Measurements from ENCODE around the gene ACSS3.

ACSS3 gene

DNA sequence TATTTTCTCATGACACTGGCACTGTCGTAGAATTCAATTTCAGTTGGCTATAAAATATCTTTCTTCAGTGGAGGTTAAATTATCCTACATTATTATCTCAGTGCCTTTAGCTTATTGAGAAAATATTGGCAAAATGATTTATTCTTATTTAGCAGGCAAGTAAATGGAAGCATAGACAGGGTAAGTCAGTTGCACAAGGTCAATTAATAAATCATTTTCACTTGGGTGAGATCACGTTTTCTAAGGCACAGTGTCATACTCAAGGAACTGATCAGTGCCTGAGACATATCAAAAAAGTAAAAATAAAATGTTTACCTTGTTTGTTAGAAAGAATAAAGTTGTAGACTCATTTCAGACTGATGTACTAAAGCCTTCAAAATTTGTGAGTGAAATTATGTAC lies 95.0 kb downstream of the ACSS3 start:
- H3K9ac ChIP-seq (ENCODE audit: low read length) = no peak overlapping the region
- no peaks in the 10 kb centered on the region for H3K79me1 ChIP-seq (ENCODE audit: low read length)
- no peak overlapping the region for H3K4me2 ChIP-seq (ENCODE audit: low read length)
- no peak for DNase-seq
- H2BK12ac ChIP-seq (ENCODE audit: low read length) = no peak overlapping the region
- H4K91ac ChIP-seq (ENCODE audit: low read depth, low read length) = no peak overlapping the region
- H3K4me3 ChIP-seq (ENCODE audit: low read depth, low read length) = no peak overlapping the region
- H3K23ac ChIP-seq (ENCODE audit: low read length) = no peak overlapping the region
- no peak overlapping the region for H4K12ac ChIP-seq (ENCODE audit: low read depth, low read length)
- H2AFZ ChIP-seq (ENCODE audit: insufficient read depth, low read length, poor library complexity) = no peak overlapping the region
- no peak overlapping the region for H3K4ac ChIP-seq (ENCODE audit: low read depth, low read length)
- no peaks in the 10 kb centered on the region for H3K9me3 ChIP-seq (ENCODE audit: insufficient read depth, low read depth, low read length)
- H3K18ac ChIP-seq (ENCODE audit: low read length) = no peak overlapping the region
- H2BK120ac ChIP-seq (ENCODE audit: insufficient read depth, low read length, poor library complexity) = no peak overlapping the region
- no peak overlapping the region for H4K8ac ChIP-seq (ENCODE audit: low read depth, low read length)
- H3K27me3 ChIP-seq (ENCODE audit: insufficient read depth, low read length) = no peaks in the 10 kb centered on the region
- H2BK5ac ChIP-seq (ENCODE audit: low read depth, low read length, poor library complexity) = no peak overlapping the region
- no peaks in the 10 kb centered on the region for H3K36me3 ChIP-seq (ENCODE audit: control insufficient read depth in 1 of 2, insufficient read depth in 2 of 2, low read length in 2 of 2)
- H3K27ac ChIP-seq (ENCODE audit: low read depth, low read length) = no peak overlapping the region
- H3K79me2 ChIP-seq (ENCODE audit: control insufficient read depth, insufficient read depth, low read length, poor library complexity) = no peaks in the 10 kb centered on the region
- no peak overlapping the region for H3K14ac ChIP-seq (ENCODE audit: low read length)
- H2AK5ac ChIP-seq (ENCODE audit: low read length) = no peak overlapping the region
- H3K4me1 ChIP-seq (ENCODE audit: control insufficient read depth in 1 of 2, insufficient read depth in 2 of 2, low read length in 2 of 2) = no peaks in the 10 kb centered on the region
- no CpG with 5 or more reads among the region's 2 CpGs for WGBS (ENCODE audit: extremely low coverage, insufficient coverage, insufficient read length)

DNA sequence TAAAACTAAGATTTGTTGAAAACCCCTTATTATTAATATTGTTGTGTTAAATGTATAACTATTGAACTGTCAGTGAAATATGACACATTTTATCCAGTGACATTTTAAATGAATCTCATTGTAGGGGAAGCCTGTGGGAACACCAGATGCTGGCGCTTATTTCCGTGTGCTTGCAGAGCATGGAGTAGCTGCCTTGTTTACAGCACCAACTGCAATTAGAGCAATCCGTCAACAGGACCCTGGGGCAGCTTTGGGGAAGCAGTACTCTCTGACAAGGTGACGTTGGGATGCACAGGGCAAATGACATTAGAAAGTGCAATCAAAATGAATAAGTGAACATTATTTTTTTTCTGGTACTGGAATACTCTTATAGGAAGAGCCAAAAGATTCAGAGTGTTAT lies 96.8 kb downstream of the ACSS3 start:
- Histone ChIP-seq H2AFZ (ENCODE audit: insufficient read depth, low read length, poor library complexity) (no peak overlapping the region), H3K18ac (ENCODE audit: low read length) (no peak overlapping the region), H2BK5ac (ENCODE audit: low read depth, low read length, poor library complexity) (no peak overlapping the region), H4K8ac (ENCODE audit: low read depth, low read length) (no peak overlapping the region), H3K4me2 (ENCODE audit: low read length) (no peak overlapping the region), H3K4ac (ENCODE audit: low read depth, low read length) (no peak overlapping the region), H3K9me3 (ENCODE audit: insufficient read depth, low read depth, low read length) (no peaks in the 10 kb centered on the region), H3K4me1 (ENCODE audit: control insufficient read depth in 1 of 2, insufficient read depth in 2 of 2, low read length in 2 of 2) (no peaks in the 10 kb centered on the region), H3K27ac (ENCODE audit: low read depth, low read length) (no peak overlapping the region), H2BK12ac (ENCODE audit: low read length) (no peak overlapping the region), H3K79me1 (ENCODE audit: low read length) (no peaks in the 10 kb centered on the region), H3K36me3 (ENCODE audit: control insufficient read depth in 1 of 2, insufficient read depth in 2 of 2, low read length in 2 of 2) (no peaks in the 10 kb centered on the region), H3K4me3 (ENCODE audit: low read depth, low read length) (no peak overlapping the region), H4K12ac (ENCODE audit: low read depth, low read length) (no peak overlapping the region), H3K23ac (ENCODE audit: low read length) (no peak overlapping the region), H2AK5ac (ENCODE audit: low read length) (no peak overlapping the region), H2BK120ac (ENCODE audit: insufficient read depth, low read length, poor library complexity) (no peak overlapping the region), H4K91ac (ENCODE audit: low read depth, low read length) (no peak overlapping the region), H3K79me2 (ENCODE audit: control insufficient read depth, insufficient read depth, low read length, poor library complexity) (no peaks in the 10 kb centered on the region), H3K14ac (ENCODE audit: low read length) (no peak overlapping the region), H3K27me3 (ENCODE audit: insufficient read depth, low read length) (no peaks in the 10 kb centered on the region), H3K9ac (ENCODE audit: low read length) (no peak overlapping the region)
- DNase-seq = no peak
- no CpG with 5 or more reads among the region's 4 CpGs for WGBS (ENCODE audit: extremely low coverage, insufficient coverage, insufficient read length)

DNA sequence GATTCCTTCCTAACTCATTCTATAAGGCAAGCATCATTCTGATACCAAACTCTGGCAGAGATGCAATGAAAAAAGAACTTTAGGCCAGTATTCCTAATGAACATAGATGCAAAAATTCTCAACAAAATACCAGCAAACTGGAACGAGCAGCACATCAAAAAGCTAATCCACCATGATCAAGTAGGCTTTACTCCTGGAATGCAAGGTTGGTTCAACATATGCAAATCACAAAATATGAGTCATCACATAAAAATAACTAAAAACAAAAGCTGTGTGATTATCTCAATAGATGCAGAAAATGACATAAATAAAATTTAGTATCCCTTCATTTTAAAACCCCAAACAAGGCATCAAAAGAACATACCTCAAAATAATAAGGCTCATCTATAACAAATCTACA lies 98.9 kb downstream of the ACSS3 start:
- Histone ChIP-seq H3K79me1 (ENCODE audit: low read length) (no peaks in the 10 kb centered on the region), H3K9me3 (ENCODE audit: insufficient read depth, low read depth, low read length) (no peaks in the 10 kb centered on the region), H3K4me2 (ENCODE audit: low read length) (no peak overlapping the region), H2BK5ac (ENCODE audit: low read depth, low read length, poor library complexity) (no peak overlapping the region), H4K12ac (ENCODE audit: low read depth, low read length) (no peak overlapping the region), H2BK12ac (ENCODE audit: low read length) (no peak overlapping the region), H3K14ac (ENCODE audit: low read length) (no peak overlapping the region), H3K27me3 (ENCODE audit: insufficient read depth, low read length) (no peaks in the 10 kb centered on the region), H2AK5ac (ENCODE audit: low read length) (no peak overlapping the region), H3K27ac (ENCODE audit: low read depth, low read length) (no peak overlapping the region), H4K8ac (ENCODE audit: low read depth, low read length) (no peak overlapping the region), H2BK120ac (ENCODE audit: insufficient read depth, low read length, poor library complexity) (no peak overlapping the region), H4K91ac (ENCODE audit: low read depth, low read length) (no peak overlapping the region), H3K79me2 (ENCODE audit: control insufficient read depth, insufficient read depth, low read length, poor library complexity) (no peaks in the 10 kb centered on the region), H3K4me1 (ENCODE audit: control insufficient read depth in 1 of 2, insufficient read depth in 2 of 2, low read length in 2 of 2) (no peaks in the 10 kb centered on the region), H3K23ac (ENCODE audit: low read length) (no peak overlapping the region), H3K4ac (ENCODE audit: low read depth, low read length) (no peak overlapping the region), H3K9ac (ENCODE audit: low read length) (no peak overlapping the region), H3K18ac (ENCODE audit: low read length) (no peak overlapping the region), H2AFZ (ENCODE audit: insufficient read depth, low read length, poor library complexity) (no peak overlapping the region), H3K4me3 (ENCODE audit: low read depth, low read length) (no peak overlapping the region), H3K36me3 (ENCODE audit: control insufficient read depth in 1 of 2, insufficient read depth in 2 of 2, low read length in 2 of 2) (no peaks in the 10 kb centered on the region)
- no CpG with 5 or more reads among the region's 1 CpG for WGBS (ENCODE audit: extremely low coverage, insufficient coverage, insufficient read length)
- DNase-seq = no peak

DNA sequence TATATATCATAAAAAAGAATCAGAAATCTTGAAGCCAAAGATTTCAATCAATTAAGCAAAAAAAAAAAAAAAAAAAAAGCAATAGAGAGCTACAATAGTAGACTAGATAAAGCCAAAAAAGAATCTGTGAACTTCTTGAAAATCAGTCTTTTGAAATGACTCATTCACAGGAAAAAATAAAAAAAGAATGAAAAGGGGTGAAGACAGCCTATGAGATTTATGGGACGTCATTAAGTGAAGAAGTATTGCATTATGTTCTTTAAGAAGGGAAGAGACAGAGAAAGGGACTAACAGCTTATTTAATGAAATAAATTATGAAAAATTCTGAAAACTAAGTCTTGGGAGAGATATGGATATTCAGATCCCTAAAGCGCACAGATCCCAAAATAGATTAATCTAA lies 103.8 kb downstream of the ACSS3 start:
- Histone ChIP-seq H3K36me3 (ENCODE audit: control insufficient read depth in 1 of 2, insufficient read depth in 2 of 2, low read length in 2 of 2) (no peaks in the 10 kb centered on the region), H3K79me2 (ENCODE audit: control insufficient read depth, insufficient read depth, low read length, poor library complexity) (no peaks in the 10 kb centered on the region), H3K9me3 (ENCODE audit: insufficient read depth, low read depth, low read length) (no peaks in the 10 kb centered on the region), H3K27ac (ENCODE audit: low read depth, low read length) (no peak overlapping the region), H3K9ac (ENCODE audit: low read length) (no peak overlapping the region), H2AK5ac (ENCODE audit: low read length) (no peak overlapping the region), H2AFZ (ENCODE audit: insufficient read depth, low read length, poor library complexity) (no peak overlapping the region), H3K27me3 (ENCODE audit: insufficient read depth, low read length) (no peaks in the 10 kb centered on the region), H3K14ac (ENCODE audit: low read length) (no peak overlapping the region), H3K4me3 (ENCODE audit: low read depth, low read length) (no peak overlapping the region), H4K12ac (ENCODE audit: low read depth, low read length) (no peak overlapping the region), H2BK5ac (ENCODE audit: low read depth, low read length, poor library complexity) (no peak overlapping the region), H4K8ac (ENCODE audit: low read depth, low read length) (no peak overlapping the region), H3K23ac (ENCODE audit: low read length) (no peak overlapping the region), H2BK120ac (ENCODE audit: insufficient read depth, low read length, poor library complexity) (no peak overlapping the region), H4K91ac (ENCODE audit: low read depth, low read length) (no peak overlapping the region), H3K4ac (ENCODE audit: low read depth, low read length) (no peak overlapping the region), H3K79me1 (ENCODE audit: low read length) (no peaks in the 10 kb centered on the region), H3K18ac (ENCODE audit: low read length) (no peak overlapping the region), H3K4me1 (ENCODE audit: control insufficient read depth in 1 of 2, insufficient read depth in 2 of 2, low read length in 2 of 2) (no peaks in the 10 kb centered on the region), H3K4me2 (ENCODE audit: low read length) (no peak overlapping the region), H2BK12ac (ENCODE audit: low read length) (no peak overlapping the region)
- no CpG with 5 or more reads among the region's 2 CpGs for WGBS (ENCODE audit: extremely low coverage, insufficient coverage, insufficient read length)
- DNase-seq = no peak
